Middle frontal gyrus (tissue), 1 donor: Measurements from ENCODE around the gene PDGFB.

Experiments used
- DNase-seq: peaks from one replicate; pipeline ENCODE4 v3.0.0-alpha.2; 2015; ENCODE audit warnings: low spot score; ENCODE audit errors: extremely low spot score

The PDGFB gene

GRCh38 chr22:39254789-39255298 is 10.1 kb upstream of the PDGFB start:
- DNase-seq: no peak

- DNase-seq: no peak
Observed at GRCh38 chr22:39254122-39254521, 9.3 kb upstream of the PDGFB start.

- DNase-seq: no peak
Observed at GRCh38 chr22:39253435-39254070, 8.8 kb upstream of the PDGFB start.

- DNase-seq: no peak
Observed at GRCh38 chr22:39252461-39253434, 8.0 kb upstream of the PDGFB start.

GRCh38 chr22:39251762-39252460 is 7.1 kb upstream of the PDGFB start:
- DNase-seq: no peak

GRCh38 chr22:39250838-39251237 is 6.1 kb upstream of the PDGFB start:
- DNase-seq: no peak

GRCh38 chr22:39250131-39250530 is 5.3 kb upstream of the PDGFB start:
- no peak for DNase-seq

- no peak for DNase-seq
Observed at GRCh38 chr22:39249086-39249704, 4.4 kb upstream of the PDGFB start.

- DNase-seq: no peak
Observed at GRCh38 chr22:39248254-39248653, 3.5 kb upstream of the PDGFB start.

GRCh38 chr22:39247361-39247760 is 2.6 kb upstream of the PDGFB start:
- DNase-seq: no peak

GRCh38 chr22:39246690-39247332 is 2.0 kb upstream of the PDGFB start:
- DNase-seq: no peak

GRCh38 chr22:39246217-39246616 is 1.4 kb upstream of the PDGFB start:
- no peak for DNase-seq

- no peak for DNase-seq
Observed at GRCh38 chr22:39245130-39246039, 603 bp upstream of the PDGFB start.

GRCh38 chr22:39244136-39244495 is 666 bp downstream of the PDGFB start:
- DNase-seq: no peak

GRCh38 chr22:39243439-39244135 is 1.2 kb downstream of the PDGFB start:
- DNase-seq: no peak

- DNase-seq: no peak
Observed at GRCh38 chr22:39242595-39243438, 2.0 kb downstream of the PDGFB start.

- no peak for DNase-seq
Observed at GRCh38 chr22:39241794-39242594, 2.8 kb downstream of the PDGFB start.
